ENCODE results near the gene ARID5A.
"Not testable (repeated sequence)": the region's sequence is repeated elsewhere in the genome, so short reads cannot be mapped to it uniquely, and the experiment has no call there.

ARID5A gene

GRCh38 chr2:96554293-96555145, 18.0 kb downstream of the ARID5A start:
- TF ChIP-seq CTCF (IDR thresholded peaks at IDR 0.05; ENCODE audit: unreplicated experiment in 3 of 3): peak; percentile 81 to 93 (median 88)
- Mint-ChIP-seq H3K27ac (no peak overlapping the region), H3K4me1 (no peaks in the 10 kb centered on the region), H3K4me3 (no peak overlapping the region), H3K9me3 (no peaks in the 10 kb centered on the region), H3K36me3 (ENCODE audit: low read depth) (no peaks in the 10 kb centered on the region), H3K27me3 (ENCODE audit: low read depth) (no peaks in the 10 kb centered on the region)

- H3K27me3 Mint-ChIP-seq (ENCODE audit: low read depth): no peaks in the 10 kb centered on the region
- no peak overlapping the region for H3K27ac Mint-ChIP-seq
- no peak for TF ChIP-seq CTCF (IDR thresholded peaks at IDR 0.05; ENCODE audit: unreplicated experiment in 3 of 3)
- no peaks in the 10 kb centered on the region for H3K4me1 Mint-ChIP-seq
- H3K36me3 Mint-ChIP-seq (ENCODE audit: low read depth): no peaks in the 10 kb centered on the region
- no peaks in the 10 kb centered on the region for H3K9me3 Mint-ChIP-seq
- no peak overlapping the region for H3K4me3 Mint-ChIP-seq
Observed at GRCh38 chr2:96555146-96555610, 18.6 kb downstream of the ARID5A start.

DNA sequence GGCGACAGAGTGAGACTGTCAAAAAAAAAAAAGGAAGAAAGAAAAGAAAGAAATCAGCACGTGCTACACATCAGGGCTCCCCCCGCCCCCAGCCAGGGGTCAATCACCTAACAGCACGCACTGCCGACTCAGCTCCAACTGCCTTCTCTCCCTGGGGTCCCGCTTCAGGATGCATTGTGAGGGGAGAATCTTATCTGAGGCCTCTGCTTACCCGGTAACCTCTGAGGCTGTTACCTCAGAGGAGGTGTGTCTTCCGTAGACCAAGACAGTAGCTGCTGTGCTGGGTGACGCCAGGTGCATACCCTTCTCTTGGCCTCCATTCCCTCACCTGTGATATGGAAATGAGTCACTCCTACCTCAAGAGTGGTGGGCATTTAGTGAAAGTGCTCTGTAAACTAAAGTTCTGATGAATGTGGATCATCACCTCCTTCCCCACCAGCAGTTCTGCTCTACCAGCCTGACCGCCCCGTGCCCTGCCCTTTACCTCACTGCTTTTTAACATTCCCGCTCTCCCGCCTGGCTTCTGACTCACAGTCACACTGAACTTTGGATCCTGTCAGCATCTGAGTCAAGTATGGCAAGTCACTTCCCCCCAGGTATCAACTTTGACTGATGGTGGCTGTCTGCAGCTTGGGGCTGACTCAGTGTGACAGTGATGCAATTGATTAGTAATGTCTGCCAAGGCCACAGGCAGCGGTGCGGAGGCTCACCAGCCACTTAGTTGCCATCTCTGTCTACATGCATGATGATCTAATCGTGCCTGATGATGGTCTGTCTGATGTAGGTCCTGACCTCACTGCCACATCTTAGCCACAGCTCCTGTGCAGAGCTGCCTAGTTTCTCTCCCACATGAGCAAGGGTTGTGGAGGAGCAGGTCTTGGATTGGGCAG, 20.1 kb downstream of the ARID5A start:
- Mint-ChIP-seq H3K9me3 (no peaks in the 10 kb centered on the region), H3K27ac (no peak overlapping the region), H3K27me3 (ENCODE audit: low read depth) (no peaks in the 10 kb centered on the region), H3K4me3 (no peak overlapping the region), H3K4me1 (no peaks in the 10 kb centered on the region), H3K36me3 (ENCODE audit: low read depth) (no peaks in the 10 kb centered on the region)
- TF ChIP-seq CTCF (IDR thresholded peaks at IDR 0.05; ENCODE audit: unreplicated experiment in 3 of 3): no peak

DNA sequence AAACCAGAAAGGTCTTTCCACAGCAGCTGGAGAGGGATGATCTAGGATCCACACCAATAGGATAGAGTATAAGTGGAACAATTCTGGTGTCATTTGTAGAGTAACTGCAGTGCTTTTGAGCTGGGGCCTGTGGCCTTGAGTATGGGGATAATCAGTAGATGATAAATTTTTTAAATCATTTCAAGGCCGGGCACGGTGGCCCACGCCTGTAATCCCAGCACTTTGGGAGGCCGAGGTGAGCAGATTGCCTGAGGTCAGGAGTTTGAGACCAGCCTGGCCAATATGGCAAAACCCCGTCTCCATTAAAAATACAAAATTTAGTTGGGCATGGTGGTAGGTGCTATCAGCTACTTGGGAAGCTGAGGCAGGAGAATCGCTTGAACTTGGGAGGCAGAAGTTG, 20.9 kb downstream of the ARID5A start:
- H3K4me1 Mint-ChIP-seq; H3K36me3 Mint-ChIP-seq (ENCODE audit: low read depth); H3K27me3 Mint-ChIP-seq (ENCODE audit: low read depth); H3K9me3 Mint-ChIP-seq; H3K27ac Mint-ChIP-seq; H3K4me3 Mint-ChIP-seq: not testable (repeated sequence)

DNA sequence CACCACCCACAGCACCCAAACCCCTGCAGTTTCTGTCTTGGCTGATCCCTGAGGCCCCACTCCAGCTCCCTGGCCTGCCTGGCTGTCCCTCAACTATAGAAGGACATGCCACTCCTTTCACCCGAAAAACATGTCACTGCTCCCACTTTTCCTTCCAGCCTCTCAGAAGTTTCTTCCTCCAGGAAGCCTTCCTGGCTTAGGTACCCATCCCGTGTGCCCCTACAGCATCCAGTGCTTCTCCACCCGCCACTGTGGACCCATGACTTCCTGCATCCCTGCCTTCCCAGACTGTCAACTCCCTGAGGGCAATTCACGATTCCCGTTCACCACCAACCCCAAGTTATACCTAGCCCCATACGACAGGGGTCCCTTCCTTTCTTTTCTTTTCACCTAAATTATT, 21.5 kb downstream of the ARID5A start:
- Mint-ChIP-seq H3K27ac (no peak overlapping the region), H3K9me3 (no peaks in the 10 kb centered on the region), H3K27me3 (ENCODE audit: low read depth) (no peaks in the 10 kb centered on the region), H3K4me1 (no peaks in the 10 kb centered on the region), H3K4me3 (no peak overlapping the region), H3K36me3 (ENCODE audit: low read depth) (no peaks in the 10 kb centered on the region)
- no peak for TF ChIP-seq CTCF (IDR thresholded peaks at IDR 0.05; ENCODE audit: unreplicated experiment in 3 of 3)

GRCh38 chr2:96558485-96558884, 21.9 kb downstream of the ARID5A start:
- Mint-ChIP-seq H3K4me3 (no peak overlapping the region), H3K27ac (no peak overlapping the region), H3K9me3 (no peaks in the 10 kb centered on the region), H3K4me1 (no peaks in the 10 kb centered on the region), H3K27me3 (ENCODE audit: low read depth) (no peaks in the 10 kb centered on the region), H3K36me3 (ENCODE audit: low read depth) (no peaks in the 10 kb centered on the region)
- TF ChIP-seq CTCF (IDR thresholded peaks at IDR 0.05; ENCODE audit: unreplicated experiment in 3 of 3): no peak
